ENCODE results near the gene MYOF.

DNA sequence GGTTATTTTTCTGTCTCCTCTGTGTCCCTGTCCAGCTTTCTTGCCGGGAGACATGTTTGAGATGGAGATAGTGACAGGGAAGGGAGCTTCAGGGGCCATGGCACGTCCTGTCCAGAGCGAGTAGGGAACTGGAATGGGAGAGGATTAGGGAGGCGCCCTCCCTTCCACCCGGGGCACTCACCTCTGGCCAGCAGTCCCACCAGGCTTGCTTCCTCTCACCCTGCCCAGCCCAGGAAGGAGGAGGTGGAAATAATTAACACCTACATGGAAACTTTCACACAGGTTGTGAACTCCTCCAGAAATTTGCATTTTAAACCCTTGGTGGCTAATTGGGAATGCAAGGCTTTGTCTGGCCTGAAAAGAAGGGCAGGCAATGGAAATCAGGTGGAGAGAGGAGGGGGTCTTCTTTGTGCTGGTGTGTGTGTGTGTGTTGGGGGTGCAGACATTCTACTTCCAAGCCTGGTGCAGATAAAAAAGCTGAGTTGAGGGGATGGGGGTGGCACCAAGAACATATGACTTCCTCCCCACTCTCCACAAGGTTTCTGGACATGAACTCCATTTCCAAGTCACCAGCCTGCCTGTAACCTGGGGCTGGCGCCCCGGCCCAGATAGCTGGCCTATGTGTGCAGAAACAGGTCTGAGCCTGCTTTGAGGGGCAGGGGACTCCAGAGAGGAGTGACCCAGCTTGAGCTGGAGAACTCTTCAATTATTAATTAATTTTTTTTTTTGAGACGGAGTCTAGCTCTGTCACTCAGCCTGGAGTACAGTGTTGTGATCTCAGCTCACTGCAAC, 209.1 kb downstream of the MYOF start:
- TF ChIP-seq, protein P1, sequence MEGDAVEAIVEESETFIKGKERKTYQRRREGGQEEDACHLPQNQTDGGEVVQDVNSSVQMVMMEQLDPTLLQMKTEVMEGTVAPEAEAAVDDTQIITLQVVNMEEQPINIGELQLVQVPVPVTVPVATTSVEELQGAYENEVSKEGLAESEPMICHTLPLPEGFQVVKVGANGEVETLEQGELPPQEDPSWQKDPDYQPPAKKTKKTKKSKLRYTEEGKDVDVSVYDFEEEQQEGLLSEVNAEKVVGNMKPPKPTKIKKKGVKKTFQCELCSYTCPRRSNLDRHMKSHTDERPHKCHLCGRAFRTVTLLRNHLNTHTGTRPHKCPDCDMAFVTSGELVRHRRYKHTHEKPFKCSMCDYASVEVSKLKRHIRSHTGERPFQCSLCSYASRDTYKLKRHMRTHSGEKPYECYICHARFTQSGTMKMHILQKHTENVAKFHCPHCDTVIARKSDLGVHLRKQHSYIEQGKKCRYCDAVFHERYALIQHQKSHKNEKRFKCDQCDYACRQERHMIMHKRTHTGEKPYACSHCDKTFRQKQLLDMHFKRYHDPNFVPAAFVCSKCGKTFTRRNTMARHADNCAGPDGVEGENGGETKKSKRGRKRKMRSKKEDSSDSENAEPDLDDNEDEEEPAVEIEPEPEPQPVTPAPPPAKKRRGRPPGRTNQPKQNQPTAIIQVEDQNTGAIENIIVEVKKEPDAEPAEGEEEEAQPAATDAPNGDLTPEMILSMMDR (IDR thresholded peaks at IDR 0.05), result no peak
- no peak for TF ChIP-seq POLR2A (IDR thresholded peaks at IDR 0.05)
